Caco-2 (cell line): ENCODE measurements around the gene DCAF11. TPM values are rescaled to one million over a fixed set of nuclear protein-coding genes. Genes with fewer than 3 reads are reported as not detected.

Experiments used
- BruUV-seq: library from RNA; stranded (reverse); fragments of 400-500 nt; replicated peaks from 2 replicates; lab custom pipeline; 2021; lab: Mats Ljungman, UMichigan
- CTCF ChIA-PET: fragments of 300-600 bp; sonication (Branson Sonifier 250); formaldehyde crosslinking; loops from one replicate; lab custom pipeline; 2022; ENCODE audit warnings: antibody characterized with exemption; lab: Charles Lee
- POLR2A ChIA-PET: fragments of 300-600 bp; sonication (Branson Sonifier 250); formaldehyde crosslinking; loops from one replicate; lab custom pipeline; 2022; ENCODE audit warnings: antibody characterized with exemption; lab: Charles Lee
- DNase-seq, 2 experiments: peaks; one replicate each; pipeline versions ENCODE4 v3.0.0 to v3.0.0-alpha.2; 2020 to 2022
- H3K27me3 ChIP-seq: replicated peaks from 2 replicates; pipeline ENCODE4 v1.6.0; 2011; ENCODE audit warnings: low read length; ENCODE audit not compliant: control insufficient read depth, insufficient read depth
- H3K36me3 ChIP-seq: 2 replicates; pipeline ENCODE4 v1.5.1; 2011; ENCODE audit warnings: low read length; ENCODE audit not compliant: control insufficient read depth, insufficient read depth
- H3K4me1 ChIP-seq: fragments of 250-450 bp; sonication (Bioruptor Pico); 2 replicates; pipeline ENCODE4 v1.5.1; 2020; ENCODE audit warnings: mild to moderate bottlenecking
- H3K4me3 ChIP-seq: 2 replicates; pipeline ENCODE4 v1.5.1; 2011; ENCODE audit warnings: low read depth, mild to moderate bottlenecking, control low read depth, low read length
- H3K9me3 ChIP-seq: fragments of 250-450 bp; sonication (Bioruptor Pico); 2 replicates; pipeline ENCODE4 v1.5.1; 2020; ENCODE audit warnings: mild to moderate bottlenecking, moderate library complexity
- H3K27ac Mint-ChIP-seq: one replicate; pipeline ENCODE4 v1.8.0; 2022; ENCODE audit warnings: mixed read lengths; ENCODE audit not compliant: unreplicated experiment
- H3K27me3 Mint-ChIP-seq: one replicate; pipeline ENCODE4 v1.8.0; 2022; ENCODE audit warnings: mixed read lengths; ENCODE audit not compliant: insufficient read depth, unreplicated experiment
- H3K36me3 Mint-ChIP-seq: one replicate; pipeline ENCODE4 v1.8.0; 2022; ENCODE audit warnings: mild to moderate bottlenecking, mixed read lengths; ENCODE audit not compliant: insufficient read depth, unreplicated experiment
- H3K4me1 Mint-ChIP-seq: one replicate; pipeline ENCODE4 v1.8.0; 2022; ENCODE audit warnings: low read depth, mixed read lengths; ENCODE audit not compliant: unreplicated experiment
- H3K4me3 Mint-ChIP-seq: one replicate; pipeline ENCODE4 v1.8.0; 2022; ENCODE audit warnings: mild to moderate bottlenecking, moderate library complexity, mixed read lengths; ENCODE audit not compliant: unreplicated experiment
- H3K9me3 Mint-ChIP-seq: one replicate; pipeline ENCODE4 v1.8.0; 2022; ENCODE audit warnings: mixed read lengths; ENCODE audit not compliant: unreplicated experiment
- CTCF ChIP-seq, 2 experiments: fragments of 200-600 bp in 1 of 2; IDR thresholded peaks; 1 replicate in 1 of 2; 2 replicates in 1 of 2; pipeline versions ENCODE4 v1.5.1 to v1.8.0; 2011 to 2022; ENCODE audit warnings: antibody characterized with exemption in 1 of 2, control low read depth in 1 of 2, inconsistent platforms in 1 of 2, low read depth in 1 of 2, low read length in 1 of 2, mild to moderate bottlenecking in 1 of 2, moderate library complexity in 1 of 2; ENCODE audit not compliant: insufficient read depth in 1 of 2, severe bottlenecking in 1 of 2, unreplicated experiment in 1 of 2
- intact Hi-C: fragments of 100-400 bp; cut with micrococcal nuclease; formaldehyde crosslinking; loops from one replicate; pipeline ENCODE4 v1.10.0; 2022; ENCODE audit not compliant: unreplicated experiment
- total RNA-seq: library from RNA; stranded (reverse); gene quantifications from 2 replicates; pipeline ENCODE4 v1.2.3, GENCODE V29; 2022

DCAF11 gene
- total RNA-seq, 1 experiment from 2014 or later = 65.9 TPM

- ChIA-PET CTCF (interaction anchor here (1.2 kb wide), 1 partner anchor 28 kb away, joined by 3 read pairs; the partner anchor contains the start of gene IRF9), POLR2A (interaction anchor here (0.6 kb wide), 1 partner anchor 9 kb away, joined by 3 read pairs; the partner anchor contains the start of gene EMC9)
- DNase-seq = no peak
- BruUV-seq = no TSS peak
- Mint-ChIP-seq H3K9me3 (no peaks in the 10 kb centered on the region), H3K4me3 (no peak overlapping the region), H3K27ac (peak overlapping the region; percentile 34), H3K36me3 (no peaks in the 10 kb centered on the region), H3K27me3 (no peaks in the 10 kb centered on the region), H3K4me1 (peaks cover 18% of the 10 kb centered on the region)
- no peak for TF ChIP-seq CTCF (IDR thresholded peaks at IDR 0.05; ENCODE audit: insufficient read depth in 1 of 2, low read depth in 1 of 2, low read length in 1 of 2, severe bottlenecking in 1 of 2, unreplicated experiment in 1 of 2)
- Histone ChIP-seq H3K27me3 (no peaks in the 10 kb centered on the region), H3K9me3 (no peaks in the 10 kb centered on the region), H3K4me3 (no peak overlapping the region), H3K36me3 (no peaks in the 10 kb centered on the region; the same call in 1 of the 2 replicates), H3K4me1 (no peaks in the 10 kb centered on the region; the same call in 1 of the 2 replicates)
- intact Hi-C loops = no loop called here
Observed at GRCh38 chr14:24132976-24133375, 18.4 kb downstream of the DCAF11 start.

GRCh38 chr14:24133735-24134134 is 19.2 kb downstream of the DCAF11 start:
- POLR2A ChIA-PET = interaction anchor here (0.6 kb wide), 1 partner anchor 8 kb away, joined by 3 read pairs; the partner anchor contains the start of gene EMC9
- TF ChIP-seq CTCF (IDR thresholded peaks at IDR 0.05; ENCODE audit: insufficient read depth in 1 of 2, low read depth in 1 of 2, low read length in 1 of 2, severe bottlenecking in 1 of 2, unreplicated experiment in 1 of 2) = no peak
- BruUV-seq = no TSS peak
- CTCF ChIA-PET = interaction anchor here (0.6 to 1.2 kb wide), 2 partner anchors 27 to 109 kb away, joined by 3 read pairs; partner anchors contain the start of gene IRF9
- H3K4me3 Mint-ChIP-seq = no peak overlapping the region
- peaks cover 20% of the 10 kb centered on the region for H3K4me1 Mint-ChIP-seq
- no peaks in the 10 kb centered on the region for H3K9me3 Mint-ChIP-seq
- no peak overlapping the region for H3K27ac Mint-ChIP-seq
- H3K27me3 Mint-ChIP-seq = no peaks in the 10 kb centered on the region
- peaks cover 2% of the 10 kb centered on the region for H3K36me3 Mint-ChIP-seq
- Histone ChIP-seq H3K9me3 (no peaks in the 10 kb centered on the region), H3K36me3 (no peaks in the 10 kb centered on the region; the same call in 1 of the 2 replicates), H3K4me3 (no peak overlapping the region), H3K4me1 (no peaks in the 10 kb centered on the region; the same call in 1 of the 2 replicates), H3K27me3 (no peaks in the 10 kb centered on the region)
- no peak for DNase-seq
- intact Hi-C loops = no loop called here

DNA sequence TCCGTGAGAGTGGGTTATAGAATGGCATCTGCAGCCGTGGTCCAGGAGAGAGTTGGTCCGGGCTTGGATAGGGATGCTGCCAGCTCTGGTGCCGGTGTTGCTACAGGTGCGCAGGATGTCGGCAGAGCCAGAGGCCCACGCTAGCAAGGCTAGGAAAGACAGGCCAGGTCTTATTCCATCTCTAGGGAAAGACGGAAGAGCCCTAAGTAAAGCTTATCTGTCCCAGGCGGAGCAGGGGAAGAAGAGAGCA is 20.9 kb downstream of the DCAF11 start:
- POLR2A ChIA-PET = interaction anchor here (1.5 to 3.1 kb wide), 4 partner anchors 11 to 42 kb away, joined by 7 to 57 read pairs (median 16); partner anchors contain the start of genes DCAF11, IRF9, NRL and PCK2
- no peaks in the 10 kb centered on the region for H3K9me3 ChIP-seq
- Mint-ChIP-seq H3K4me1 (peaks cover 32% of the 10 kb centered on the region), H3K4me3 (peak overlapping the region; percentile 77), H3K36me3 (peaks cover 14% of the 10 kb centered on the region), H3K27me3 (no peaks in the 10 kb centered on the region), H3K27ac (peak overlapping the region; percentile 33), H3K9me3 (no peaks in the 10 kb centered on the region)
- no peak for DNase-seq
- no peak for TF ChIP-seq CTCF (IDR thresholded peaks at IDR 0.05; ENCODE audit: insufficient read depth in 1 of 2, low read depth in 1 of 2, low read length in 1 of 2, severe bottlenecking in 1 of 2, unreplicated experiment in 1 of 2)
- peaks cover 3% of the 10 kb centered on the region for H3K36me3 ChIP-seq
- no TSS peak for BruUV-seq
- H3K4me3 ChIP-seq = peak overlapping the region; percentile 90
- CTCF ChIA-PET = interaction anchor here (0.7 to 2.4 kb wide), 10 partner anchors 11 to 1722 kb away, joined by 3 to 17 read pairs (median 8); partner anchors contain the start of genes DCAF11, IRF9, NRL and PSME2
- intact Hi-C loops = no loop called here
- no peaks in the 10 kb centered on the region for H3K27me3 ChIP-seq
- H3K4me1 ChIP-seq = no peaks in the 10 kb centered on the region; the same call in 1 of the 2 replicates
